ENCODE data around the gene STAT1.

The STAT1 gene

DNA sequence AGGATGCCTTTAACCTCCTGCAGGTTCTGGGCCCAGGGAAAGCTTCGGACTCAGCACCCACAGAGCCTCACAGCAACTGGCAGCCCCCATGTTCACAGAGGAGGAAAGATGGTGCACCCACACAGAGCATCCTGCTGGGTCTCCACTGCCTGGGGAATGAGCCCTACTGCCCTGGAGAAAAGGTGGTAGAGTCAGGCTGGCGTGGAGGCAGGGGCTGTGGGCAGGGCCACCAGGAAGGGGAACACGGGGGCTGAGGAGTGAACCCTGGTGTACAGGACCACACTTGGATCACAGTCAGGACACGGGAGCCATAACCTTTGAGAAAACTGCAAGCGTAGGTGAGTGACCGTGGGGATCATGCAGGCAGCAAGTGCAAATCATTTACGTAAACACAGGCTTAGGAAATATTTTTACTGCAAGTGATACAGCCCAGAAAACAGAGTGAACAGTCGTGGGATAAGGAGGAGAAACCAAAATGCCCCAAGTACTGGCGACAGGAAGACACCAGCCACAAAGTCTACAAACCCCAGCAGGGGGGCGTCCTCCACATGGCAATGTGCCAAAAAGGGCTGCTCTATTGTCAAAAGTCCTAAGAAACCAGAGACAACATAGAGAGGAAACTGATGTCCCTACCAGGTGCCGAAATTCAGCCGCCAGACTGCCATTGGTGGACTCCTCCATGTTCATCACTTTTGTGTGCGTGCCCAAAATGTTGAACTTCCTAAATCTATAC lies 27.6 kb downstream of the STAT1 start:
- no peak for DNase-seq

DNA sequence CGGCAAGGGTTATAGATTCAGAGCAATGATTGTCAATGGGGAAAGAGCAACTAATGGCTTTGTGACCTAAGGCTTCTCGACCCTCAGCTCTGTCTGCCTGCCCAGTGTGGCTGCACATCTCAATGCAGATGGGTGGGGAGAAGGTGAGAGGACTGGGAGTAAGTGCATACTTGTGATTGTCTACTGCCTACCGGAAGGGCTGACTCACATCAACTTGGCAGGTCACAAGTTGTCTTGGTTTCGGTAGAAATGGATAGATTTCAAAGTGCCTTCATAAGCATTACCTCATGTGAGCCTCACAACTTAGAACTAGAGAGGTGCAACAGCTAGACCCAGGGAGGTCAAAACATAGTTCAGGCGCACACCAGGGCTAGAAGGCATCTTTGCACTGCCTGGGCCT lies 29.4 kb downstream of the STAT1 start:
- DNase-seq: no peak

DNA sequence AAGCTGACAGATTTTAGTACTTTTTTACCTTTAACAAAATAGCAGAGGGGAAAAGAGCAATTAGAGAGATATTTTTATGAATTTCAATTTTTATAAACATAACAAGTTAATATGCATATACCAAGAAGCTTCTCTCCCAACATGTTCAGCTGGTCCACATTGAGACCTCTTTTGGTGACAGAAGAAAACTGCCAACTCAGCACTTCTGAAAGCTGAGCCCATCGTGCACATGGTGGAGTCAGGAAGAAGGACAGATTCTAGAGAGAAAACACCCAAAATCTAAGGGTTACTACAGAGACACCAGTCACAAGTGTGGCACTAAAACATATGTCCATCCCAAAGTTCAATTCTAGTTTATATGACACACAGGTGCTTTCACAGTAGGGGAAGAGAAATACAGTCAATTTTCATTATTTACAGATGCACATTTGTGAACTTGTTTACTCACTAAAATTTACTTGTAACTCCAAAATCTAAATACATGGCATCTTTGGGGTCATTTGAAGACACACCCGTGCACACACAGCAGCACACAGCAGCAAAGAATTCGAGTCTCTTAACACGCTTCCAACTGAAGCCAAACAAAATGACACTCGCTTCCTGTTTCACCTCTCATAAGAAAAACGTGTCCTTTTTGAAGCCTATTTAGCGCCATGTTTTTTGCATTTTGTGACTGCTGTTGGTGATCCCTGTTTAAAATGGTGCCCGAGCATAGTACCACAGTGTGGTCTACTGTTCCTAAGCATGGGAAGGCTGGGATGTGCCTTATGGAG lies 31.5 kb downstream of the STAT1 start:
- DNase-seq: no peak

DNA sequence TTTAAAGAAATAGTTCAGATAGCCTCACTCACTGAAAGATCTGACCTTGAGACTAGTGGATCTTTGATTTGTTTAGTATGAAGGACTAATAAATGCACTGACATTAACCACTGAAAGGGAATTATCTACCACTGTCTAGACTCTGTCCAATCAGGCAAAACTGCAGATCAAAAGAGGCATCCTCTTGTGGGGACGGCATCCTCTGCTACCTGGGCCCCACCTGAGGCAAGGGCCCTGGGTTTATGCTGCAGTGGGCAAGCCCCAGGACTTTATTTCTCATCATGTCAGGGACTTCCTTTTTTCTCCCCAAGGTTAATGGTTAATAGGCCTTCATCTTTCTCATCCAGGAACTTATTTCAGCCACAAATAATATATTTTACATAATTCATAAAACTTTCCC lies 32.2 kb downstream of the STAT1 start:
- DNase-seq: no peak

DNA sequence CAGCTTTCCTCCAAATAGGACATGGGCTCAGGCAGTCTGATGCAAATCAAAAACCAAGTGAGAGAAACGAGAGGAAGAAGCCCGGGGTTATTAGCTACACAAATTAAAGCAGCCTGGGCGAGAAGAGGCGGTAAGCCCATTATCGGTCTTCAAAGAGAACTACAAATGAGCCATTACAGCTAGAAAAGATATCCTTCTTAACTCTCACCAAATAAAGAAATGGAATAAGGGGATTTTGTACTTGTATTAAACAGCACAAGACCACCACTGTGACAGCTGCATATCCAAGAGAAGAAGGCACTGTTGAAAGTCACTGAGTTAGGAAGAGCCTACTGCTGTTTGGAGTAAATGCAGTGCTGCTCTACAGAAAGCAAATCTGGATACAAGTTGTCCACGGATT lies 32.6 kb downstream of the STAT1 start:
- no peak for DNase-seq

DNA sequence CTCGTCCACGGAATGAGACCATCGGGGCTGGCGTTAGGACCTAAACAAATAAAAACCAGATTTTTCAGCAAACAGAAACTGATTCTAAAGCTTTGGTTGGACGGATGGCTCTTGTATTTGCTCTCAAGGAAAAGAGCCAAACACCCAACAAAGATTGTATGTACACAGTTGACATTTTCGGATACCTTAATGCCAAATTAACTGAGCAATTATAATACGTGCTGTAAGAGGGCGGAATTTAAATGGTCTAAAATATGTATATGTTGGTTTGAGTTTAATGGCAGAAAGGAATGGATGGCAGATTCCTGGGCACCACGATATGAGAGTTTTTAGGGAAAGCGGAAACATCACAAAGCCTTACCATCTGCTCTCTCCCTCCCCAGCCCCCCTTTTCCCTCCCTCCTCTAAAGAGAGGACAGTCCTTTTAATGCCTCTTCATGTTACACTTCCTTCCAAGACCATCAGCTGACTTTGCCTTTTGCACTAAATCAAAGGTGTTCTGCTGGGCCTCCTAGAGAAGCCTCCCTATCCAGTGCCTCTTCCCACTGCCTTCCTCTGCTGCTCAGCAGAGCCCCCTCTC lies 33.3 kb downstream of the STAT1 start:
- no peak for DNase-seq

DNA sequence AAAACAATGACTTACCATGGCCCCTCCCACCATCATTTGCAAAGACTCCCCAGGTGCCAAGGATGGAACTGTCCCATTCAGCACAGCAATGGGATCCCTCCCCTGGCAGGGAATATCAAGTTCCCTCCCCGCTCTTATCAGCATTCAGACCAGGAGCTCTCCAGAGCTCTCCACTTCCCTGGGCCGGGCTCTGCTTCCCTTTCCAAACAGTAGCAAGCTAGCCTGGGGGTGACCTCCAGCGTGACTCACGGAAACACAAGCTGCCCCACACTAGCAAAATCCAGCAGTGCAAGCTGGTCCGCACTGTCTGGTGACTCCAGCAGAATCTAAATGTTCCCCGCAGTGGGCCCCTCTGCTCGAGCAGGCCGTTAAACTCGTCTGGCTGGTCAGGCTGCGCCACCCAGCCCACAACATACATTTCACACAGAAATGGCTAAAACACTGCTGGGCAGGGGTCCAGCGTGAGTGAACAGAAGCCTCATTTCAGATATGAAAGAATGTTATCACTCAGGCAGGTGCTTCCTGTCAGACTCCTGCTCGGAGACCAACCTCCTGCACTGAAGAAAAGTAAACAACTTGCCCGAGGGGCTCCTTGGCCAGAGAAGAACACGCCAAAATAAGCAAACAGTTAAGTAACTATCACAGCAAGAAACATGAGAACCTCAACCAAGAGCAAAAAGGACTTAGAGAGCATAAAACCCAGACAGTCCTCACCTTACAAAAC lies 33.9 kb downstream of the STAT1 start:
- DNase-seq: no peak

DNA sequence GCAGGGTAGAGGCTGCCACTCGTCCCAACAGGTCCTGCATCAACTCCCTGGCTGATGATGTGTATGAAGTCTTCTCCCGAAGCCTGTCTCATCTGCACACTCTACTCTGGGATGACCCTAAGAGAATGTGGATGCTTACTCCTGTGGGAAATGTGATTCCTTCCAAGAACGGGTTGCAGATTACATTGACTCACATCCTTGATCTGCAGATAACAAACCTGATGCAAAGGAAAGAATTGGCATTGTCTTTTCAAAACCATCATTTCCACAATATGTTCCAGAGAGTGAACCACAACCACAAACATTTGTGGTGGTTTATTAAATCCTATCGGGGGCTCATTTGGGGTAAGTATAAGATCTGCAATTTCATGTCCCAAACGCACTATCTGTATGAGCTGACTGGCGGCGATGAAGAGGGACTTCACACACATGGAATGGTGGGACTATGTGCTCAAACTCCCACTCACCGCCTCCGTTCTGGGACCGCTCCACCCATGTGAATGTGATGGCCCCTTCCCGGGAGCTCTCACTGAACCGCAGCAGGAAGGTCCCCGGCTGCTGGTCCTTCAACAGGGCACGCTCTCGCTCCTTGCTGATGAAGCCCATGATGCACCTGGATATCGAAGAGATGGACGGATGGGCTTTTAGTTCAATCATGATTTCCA lies 35.5 kb downstream of the STAT1 start:
- DNase-seq: no peak

DNA sequence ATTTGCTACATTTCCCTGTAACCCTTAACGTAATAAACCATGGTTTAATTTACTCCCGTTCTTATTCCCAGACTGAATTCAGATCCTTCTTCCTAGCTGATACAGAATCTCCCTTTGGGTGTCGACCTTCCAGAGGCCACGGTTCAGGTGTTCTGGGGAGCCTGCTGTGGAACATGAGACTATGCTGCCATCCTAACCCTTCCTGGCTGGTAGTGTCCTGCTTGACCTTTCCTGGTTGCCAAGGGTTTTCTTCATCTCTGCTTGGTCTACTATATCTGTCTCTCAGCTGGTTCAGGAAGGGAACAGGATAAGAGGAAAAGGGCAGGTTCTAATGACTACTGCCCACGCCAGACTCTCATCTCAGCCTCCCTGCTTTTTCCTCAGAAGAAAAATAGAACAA lies 36.5 kb downstream of the STAT1 start:
- DNase-seq: no peak

DNA sequence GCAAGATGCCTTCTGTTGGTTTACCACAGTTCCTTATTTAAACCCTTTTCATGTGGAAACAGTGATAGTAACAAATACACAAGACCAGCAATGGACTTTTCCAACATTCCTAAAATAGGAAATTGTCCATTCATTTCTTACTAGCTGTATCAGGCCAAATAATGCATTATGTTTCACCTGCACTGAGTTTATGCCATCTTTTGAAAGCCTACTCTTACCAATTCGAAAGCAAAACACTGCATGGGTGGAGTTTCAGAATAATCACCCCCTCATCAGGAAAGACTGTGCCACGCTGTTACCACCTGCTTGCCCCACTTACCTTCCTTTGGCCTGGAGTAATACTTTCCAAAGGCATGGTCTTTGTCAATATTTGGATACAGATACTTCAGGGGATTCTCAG lies 37.5 kb downstream of the STAT1 start:
- no peak for DNase-seq

DNA sequence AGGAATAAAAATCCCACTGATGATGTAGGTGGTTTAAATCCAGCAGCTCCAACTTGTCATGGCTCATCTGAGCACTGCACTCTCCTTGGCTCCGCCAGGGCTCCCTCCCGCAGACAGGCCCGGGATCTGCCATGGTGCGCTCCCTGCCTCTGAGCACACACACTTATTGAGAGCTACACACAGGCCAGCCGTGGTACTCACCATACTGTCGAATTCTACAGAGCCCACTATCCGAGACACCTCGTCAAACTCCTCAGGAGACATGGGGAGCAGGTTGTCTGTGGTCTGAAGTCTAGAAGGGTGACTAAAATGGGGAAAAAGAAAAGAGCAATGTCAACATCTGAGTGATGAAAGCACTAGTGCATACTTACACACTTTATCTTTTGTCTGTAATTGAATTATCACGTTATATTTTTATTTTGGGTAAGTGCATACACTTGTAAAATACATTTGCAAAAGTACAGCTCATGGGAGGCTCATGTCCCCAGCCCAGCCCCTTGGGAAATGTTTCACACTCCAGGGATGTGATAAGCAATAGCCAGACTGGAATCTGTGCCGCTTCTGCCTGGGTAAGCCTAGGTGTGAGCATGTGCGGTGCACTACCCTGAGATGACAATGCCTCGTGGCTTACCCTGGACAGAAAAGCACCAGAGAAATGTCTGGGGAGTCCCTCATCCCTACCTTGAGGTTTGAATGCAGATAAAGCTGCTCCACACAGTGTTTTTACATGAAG lies 39.2 kb downstream of the STAT1 start:
- DNase-seq: peak in 3 of 58 donors; percentile 1 to 36 (median 15)

DNA sequence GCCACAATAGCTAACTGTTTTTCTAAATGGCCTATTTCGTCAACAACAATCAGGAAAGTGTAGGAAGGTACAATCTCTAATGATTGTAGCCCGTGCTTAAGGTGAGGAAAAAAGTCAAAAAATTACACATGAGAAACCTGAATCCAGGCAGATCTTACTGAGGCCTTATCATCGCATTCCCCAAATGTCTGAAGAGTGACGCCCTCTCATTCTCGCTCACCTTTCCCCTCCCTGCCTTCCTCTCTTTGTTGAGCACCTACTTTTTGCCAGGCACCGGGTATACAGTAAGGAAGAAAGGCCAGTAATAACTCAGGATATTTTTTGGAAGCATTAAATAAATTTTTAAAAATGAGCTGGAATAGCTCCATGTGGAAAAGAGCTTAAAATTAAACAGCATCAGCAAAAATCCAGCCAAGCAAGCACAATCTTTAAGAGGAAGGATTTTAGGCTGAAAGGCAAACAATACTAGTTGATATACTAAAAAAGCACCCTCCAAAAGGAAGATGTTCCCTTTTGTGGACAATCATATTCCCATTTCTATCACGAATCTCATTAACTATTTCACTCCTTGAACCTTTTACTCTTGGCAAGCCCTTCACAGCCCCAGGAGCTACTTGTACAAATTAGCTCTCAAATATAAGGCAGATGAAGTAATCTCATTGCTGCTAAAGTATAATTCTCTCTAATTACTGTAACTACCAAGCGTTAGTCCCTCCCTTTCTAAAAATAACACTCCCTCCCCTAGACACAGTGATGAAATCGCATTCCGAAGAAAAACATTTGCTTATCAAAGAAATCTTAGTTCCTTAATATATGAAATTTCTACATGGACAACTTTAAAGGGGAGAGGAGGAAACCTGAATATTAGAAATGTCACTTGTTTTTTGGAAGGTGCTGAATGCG lies 40.0 kb downstream of the STAT1 start:
- DNase-seq: no peak

DNA sequence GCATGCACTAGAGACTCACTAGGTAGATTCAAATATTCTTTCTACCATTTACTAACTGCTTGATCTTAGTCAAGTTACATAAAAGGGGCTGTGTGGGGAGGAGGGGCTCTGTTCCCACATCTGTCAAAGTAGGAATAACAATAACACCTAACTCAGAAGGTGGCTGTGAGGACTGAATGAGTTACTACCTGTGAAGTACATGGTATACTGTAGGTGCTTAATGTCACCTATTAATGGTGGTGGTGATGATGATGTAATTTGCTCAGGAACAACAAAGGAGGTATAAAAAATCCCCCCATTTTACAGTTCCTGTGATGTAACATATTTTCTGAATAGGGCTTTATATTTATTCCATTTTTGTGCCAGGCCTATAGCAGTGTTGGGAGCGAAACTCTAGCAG lies 40.7 kb downstream of the STAT1 start:
- no peak for DNase-seq

DNA sequence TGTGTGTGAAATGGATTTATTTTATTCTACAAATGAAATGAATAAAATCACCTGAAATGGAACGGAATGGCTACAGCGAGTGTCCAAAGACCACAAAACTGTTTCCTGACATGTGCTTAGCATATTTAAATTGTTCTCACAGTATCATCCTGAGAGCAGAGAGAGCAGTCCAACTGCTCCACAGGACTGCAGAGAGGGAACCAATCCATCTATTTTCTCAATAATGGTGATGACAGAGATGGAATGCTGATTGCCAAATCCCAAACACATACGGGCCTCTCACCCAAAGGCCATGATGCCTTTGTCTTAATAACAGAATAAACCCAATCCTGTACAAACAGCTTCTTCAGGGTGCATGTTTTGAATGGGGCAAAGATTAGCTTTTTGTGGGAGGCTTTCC lies 41.1 kb downstream of the STAT1 start:
- no peak for DNase-seq

DNA sequence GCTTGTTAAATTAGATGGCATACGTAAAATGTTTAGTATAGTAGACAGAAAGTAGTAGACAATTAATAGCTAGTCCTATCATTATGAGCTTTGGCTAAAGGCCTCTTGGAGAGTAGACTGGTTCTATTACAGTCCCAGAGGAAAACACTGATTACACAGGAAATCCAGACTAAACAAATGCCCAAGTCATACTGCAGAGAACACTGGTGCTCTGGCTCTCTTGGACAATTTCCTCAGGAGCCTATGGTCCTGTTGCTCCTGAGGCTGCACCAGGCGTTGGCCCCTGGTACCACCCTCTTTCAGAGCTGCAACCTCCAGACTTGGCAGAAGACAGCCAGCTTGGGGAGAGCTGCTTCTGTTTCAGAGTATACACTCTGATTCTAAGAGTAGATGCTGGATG lies 41.8 kb downstream of the STAT1 start:
- DNase-seq: no peak

DNA sequence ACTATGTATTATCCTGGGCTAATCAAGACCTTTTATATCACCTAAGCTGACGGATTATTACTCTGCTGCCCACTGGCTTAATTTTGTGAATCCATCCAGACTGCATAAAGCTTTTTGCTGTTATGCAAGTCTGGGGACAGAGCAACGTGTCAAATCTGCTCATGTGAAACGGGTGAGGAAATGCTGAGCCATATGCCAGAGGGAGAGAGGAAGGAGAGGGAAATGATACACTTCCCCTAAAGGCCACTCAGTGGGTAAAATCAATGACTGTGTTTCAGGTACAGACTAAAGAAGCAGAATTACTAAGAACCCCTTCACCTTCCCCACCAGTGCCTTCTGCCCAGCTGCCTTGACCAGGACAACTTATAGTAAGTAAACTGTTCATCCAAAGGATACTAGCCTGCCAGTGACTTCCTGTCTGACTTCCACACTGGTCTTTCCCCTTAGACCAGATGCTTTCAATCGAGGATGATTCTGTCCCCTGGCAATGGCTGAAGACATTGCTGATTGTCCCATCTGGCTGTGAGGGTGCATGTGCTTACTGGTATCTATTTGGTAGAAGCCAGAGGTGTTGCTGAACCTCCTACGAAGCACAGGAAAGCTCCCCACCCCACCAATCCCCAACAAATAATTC lies 43.0 kb downstream of the STAT1 start:
- no peak for DNase-seq

DNA sequence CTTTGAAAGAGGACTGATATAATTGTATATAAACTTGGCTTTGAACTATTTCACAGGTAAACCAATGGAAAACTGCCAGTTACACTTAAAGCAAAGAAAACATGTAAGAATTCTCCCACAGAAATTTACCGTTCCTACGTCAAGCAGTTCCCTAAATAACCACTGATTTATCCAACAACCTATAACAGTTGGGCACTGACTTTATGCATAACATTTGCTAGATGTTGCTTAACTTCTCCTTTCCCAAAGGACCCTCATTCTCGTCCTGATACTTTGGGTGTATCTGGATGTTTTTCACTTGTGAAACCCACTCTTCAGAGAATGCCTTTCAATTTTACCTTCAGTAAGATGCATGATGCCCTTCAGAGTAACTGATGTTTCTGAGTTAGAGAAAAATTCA lies 43.8 kb downstream of the STAT1 start:
- no peak for DNase-seq

DNA sequence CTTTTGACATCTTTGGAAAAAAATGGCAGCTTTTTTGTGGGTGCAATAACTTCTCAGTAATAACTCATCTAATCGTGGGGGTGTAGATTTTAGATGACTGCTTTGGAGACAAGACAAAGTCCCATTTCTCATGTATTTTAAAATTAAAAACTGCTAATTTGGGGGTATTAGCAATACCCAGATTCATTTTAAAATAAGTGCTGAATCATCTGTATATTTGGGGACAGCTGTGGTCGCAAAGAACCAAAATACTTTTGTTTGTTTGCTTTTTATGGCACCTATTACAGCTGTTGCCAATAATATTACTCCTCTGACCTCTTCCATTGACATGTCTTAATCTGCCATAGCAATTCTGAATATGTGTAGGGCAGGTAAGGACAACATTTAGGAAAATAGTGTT lies 45.4 kb downstream of the STAT1 start:
- DNase-seq: no peak

DNA sequence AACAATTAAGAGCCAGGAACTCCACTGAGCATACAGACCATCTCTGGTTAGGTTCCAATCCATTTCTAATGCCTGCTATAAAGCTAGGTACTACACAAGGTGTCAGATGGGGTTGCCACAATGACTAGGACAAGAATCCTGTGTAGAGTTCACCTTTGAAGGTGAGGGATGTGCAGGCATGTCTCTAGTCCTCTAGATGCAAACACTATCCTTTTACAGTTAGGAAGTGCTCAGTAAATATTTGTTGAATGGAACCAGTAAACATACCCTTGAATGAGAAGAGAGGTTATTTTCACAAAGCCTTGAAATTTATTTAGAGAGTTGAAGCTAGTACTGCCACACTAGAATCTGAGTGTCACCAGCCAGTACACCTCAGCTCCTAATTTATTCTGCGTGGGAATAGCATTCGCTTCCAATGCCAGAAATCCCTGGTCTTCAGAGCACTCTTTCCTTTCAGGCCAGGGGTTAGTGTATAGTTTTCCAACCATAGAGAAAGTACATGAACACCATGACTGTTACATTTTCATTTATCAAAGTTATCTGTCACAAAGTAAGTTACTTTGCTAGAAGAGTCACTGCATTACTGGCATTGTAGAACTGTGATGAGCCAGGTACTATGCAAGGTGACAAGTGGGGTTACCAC lies 48.3 kb downstream of the STAT1 start:
- DNase-seq: no peak

All from anterior cingulate cortex (tissue), 58 donors.